ENCODE measurements around the gene MSANTD3. TPM values are rescaled to one million over a fixed set of nuclear protein-coding genes. Genes with fewer than 3 reads are reported as not detected.
A peak's percentile ranks its signal among the peaks of the same experiment; 100 is the strongest.

The MSANTD3 gene
- total and polyA plus RNA-seq, 9 of the 15 experiments (the other 6 are each of a cell fraction or from before 2014, with no cell fraction given), result 9.4 to 28.7 (median 22.3) TPM

GRCh38 chr9:100427366-100428263 lies 672 bp downstream of the MSANTD3 start (continued):
- TF ChIP-seq BCLAF1 (IDR thresholded peaks at IDR 0.05; ENCODE audit: borderline replicate concordance in 1 of 2, control insufficient read depth in 1 of 2, low read depth in 2 of 2, low read length in 1 of 2), result no peak
- TF ChIP-seq ZNF347 (CRISPR knock-in tag; IDR thresholded peaks at IDR 0.05; ENCODE audit: low read depth), result no peak
- TF ChIP-seq MAZ (CRISPR knock-in tag; conservative IDR thresholded peaks at IDR 0.05 in 1 of 2, IDR thresholded peaks at IDR 0.05 in 1 of 2), result 0 out of 4 replicates have a peak, but pooled peaks of 1 of the 2 experiments have one; percentile 36
- no peak for TF ChIP-seq NR2F6 (CRISPR knock-in tag; IDR thresholded peaks at IDR 0.05)
- TF ChIP-seq ZNF398 (CRISPR knock-in tag; IDR thresholded peaks at IDR 0.05), result no peak
- TF ChIP-seq HDAC2 (IDR thresholded peaks at IDR 0.05), result no peak
- no peak for TF ChIP-seq SMARCE1 (IDR thresholded peaks at IDR 0.05)
- TF ChIP-seq ZNF143 (CRISPR knock-in tag; IDR thresholded peaks at IDR 0.05), result no peak
- TF ChIP-seq PBX2 (CRISPR knock-in tag; IDR thresholded peaks at IDR 0.05; ENCODE audit: low read depth), result no peak
- TF ChIP-seq PBX2 (tag; conservative IDR thresholded peaks at IDR 0.05; ENCODE audit: low read depth), result no peak
- no peak for TF ChIP-seq HEY1 (CRISPR knock-in tag; IDR thresholded peaks at IDR 0.05; ENCODE audit: borderline replicate concordance)
- no peak for TF ChIP-seq HOXB6 (CRISPR knock-in tag; IDR thresholded peaks at IDR 0.05; ENCODE audit: borderline replicate concordance)
- TF ChIP-seq MAFG (tag; conservative IDR thresholded peaks at IDR 0.05), result no peak
- TF ChIP-seq MYNN (IDR thresholded peaks at IDR 0.05), result no peak
- no peak for TF ChIP-seq MYNN (CRISPR knock-in tag; IDR thresholded peaks at IDR 0.05)
- TF ChIP-seq ZBTB34 (CRISPR knock-in tag; IDR thresholded peaks at IDR 0.05), result no peak
- TF ChIP-seq RB1 (IDR thresholded peaks at IDR 0.05; ENCODE audit: low read depth), result 0 out of 2 replicates have a peak, but pooled peaks have one; percentile 39

Data from K562 (cell line).